ENCODE data around the gene TMEFF1.

The TMEFF1 gene

GRCh38 chr9:100577776-100578448 is 105.0 kb downstream of the TMEFF1 start, which contains the start of gene CAVIN4:
Gene CAVIN4 (plus strand): TSS chr9:100578079. CDS start chr9:100578144, 65 bp downstream.
- no peak for DNase-seq

- DNase-seq: no peak
Measured at GRCh38 chr9:100578610-100579009, 105.7 kb downstream of the TMEFF1 start.

- DNase-seq: no peak
Measured at GRCh38 chr9:100579665-100580064, 106.7 kb downstream of the TMEFF1 start.

- no peak for DNase-seq
Measured at GRCh38 chr9:100580257-100580656, 107.3 kb downstream of the TMEFF1 start.

DNA sequence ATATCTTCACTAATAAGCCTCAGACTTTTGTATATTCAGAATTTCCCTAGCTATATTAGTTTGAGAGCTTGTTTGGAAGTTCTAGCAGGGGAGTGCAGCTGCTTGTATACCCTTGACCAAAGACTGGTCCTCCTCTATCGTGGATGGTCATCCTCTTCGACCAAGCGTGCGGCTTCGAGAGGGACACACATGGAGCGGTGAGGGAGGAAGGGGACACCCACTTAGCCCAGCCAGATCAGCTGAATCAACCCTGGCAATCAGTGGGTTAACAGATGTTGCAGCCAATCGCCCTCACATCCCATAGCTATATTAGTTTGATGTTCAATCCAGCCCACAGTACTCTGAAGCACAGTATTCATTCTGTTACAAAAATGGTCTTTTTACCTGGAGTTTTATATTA is 108.1 kb downstream of the TMEFF1 start:
- no peak for DNase-seq

- DNase-seq: no peak
Measured at GRCh38 chr9:100581661-100582060, 108.7 kb downstream of the TMEFF1 start.

DNA sequence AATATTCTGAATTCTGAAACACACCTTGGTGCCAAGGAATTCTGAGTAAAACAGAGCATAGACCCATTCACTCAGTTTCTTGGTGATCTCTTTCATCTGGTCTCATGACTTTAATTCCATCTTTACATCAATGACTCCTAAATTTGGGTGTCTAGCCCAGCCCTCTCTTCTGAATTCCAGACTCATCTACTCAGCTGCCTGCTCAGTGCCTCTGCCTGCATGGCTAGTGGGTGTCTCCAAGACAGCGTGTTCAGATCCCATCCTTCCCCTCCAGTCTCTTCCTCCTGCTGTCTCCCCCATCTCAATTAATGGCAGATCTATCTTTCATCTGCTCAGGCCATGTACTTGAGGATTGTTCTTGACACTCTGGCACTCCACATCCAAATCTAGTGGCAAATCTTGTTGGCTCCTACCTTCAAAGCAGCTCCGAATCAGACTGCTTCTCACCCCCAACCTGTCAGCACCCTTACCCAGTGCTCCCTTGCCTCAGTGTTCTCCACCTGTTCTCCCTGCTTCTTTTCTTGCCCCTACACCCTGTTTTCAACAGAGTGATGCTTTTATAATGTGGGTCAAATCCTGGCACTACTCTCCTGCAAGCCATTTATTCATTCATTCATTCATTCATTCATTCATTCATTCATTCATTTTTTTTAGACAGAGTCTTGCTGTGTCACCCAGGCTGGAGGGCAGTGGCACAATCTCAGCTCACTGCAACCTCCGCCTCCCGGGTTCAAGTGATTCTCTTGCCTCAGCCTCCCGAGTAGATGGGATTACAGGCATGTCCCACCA is 110.3 kb downstream of the TMEFF1 start:
- DNase-seq: no peak

DNA sequence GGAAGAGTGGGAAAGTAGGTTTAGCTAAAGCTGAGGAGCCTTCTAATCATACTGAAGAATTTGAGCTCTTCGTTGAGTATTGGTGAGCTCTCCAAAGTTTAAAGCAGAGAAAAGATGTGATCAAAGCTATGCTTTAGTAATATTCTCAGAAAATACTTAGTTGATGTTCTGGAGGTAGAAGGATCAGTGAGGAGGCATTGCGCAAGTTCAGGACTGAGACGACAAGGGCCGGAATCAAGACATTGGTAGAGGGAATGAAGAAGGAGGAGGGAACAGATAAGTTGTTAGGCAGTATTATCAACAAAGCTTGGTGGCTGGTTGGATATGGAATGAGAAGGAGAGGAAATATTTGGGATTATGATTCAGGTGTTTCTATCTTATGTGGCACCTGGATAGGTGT is 112.0 kb downstream of the TMEFF1 start:
- no peak for DNase-seq

GRCh38 chr9:100586093-100586492 is 113.1 kb downstream of the TMEFF1 start:
- DNase-seq: no peak

GRCh38 chr9:100587375-100587774 is 114.4 kb downstream of the TMEFF1 start:
- DNase-seq: no peak

- no peak for DNase-seq
Measured at GRCh38 chr9:100589582-100589981, 116.6 kb downstream of the TMEFF1 start.

DNA sequence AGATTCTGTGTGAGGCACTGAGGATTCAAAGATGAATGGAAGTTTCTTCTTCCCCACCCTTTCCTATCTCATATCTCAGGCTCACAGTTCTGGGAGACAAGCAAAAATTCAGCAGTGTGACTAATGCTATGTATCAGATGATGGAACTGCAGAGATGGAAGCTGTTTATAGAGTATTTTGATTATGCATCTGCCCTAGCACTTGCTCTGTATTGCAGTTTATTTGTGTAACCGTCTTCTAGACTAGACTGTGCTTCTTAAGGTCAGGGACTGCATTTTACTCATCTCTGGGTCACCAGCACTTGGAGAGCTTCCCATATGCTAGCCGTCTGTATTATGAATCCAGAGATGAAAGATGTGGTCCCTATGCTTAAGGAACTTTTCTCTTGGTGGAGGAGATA is 117.5 kb downstream of the TMEFF1 start:
- no peak for DNase-seq

DNA sequence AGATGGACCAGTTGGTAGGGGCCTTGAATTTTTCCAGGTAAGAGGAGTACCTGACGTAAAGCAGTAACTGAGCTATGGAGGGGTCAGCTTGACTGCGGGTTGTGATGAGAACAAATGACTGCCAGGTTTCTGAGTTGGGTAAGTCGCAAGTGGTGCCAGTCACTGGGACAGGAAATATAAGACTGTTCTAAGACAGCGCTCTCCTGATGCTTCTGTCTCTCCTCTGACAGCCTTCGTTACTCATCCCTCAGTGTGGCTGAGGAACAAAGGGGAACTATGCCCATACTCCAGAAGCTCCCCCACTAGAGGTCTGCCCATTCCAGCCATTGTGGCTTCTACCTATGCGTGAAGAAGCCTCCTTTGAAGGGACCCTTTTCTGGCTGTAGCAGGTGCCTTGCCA is 118.2 kb downstream of the TMEFF1 start:
- DNase-seq: no peak

DNA sequence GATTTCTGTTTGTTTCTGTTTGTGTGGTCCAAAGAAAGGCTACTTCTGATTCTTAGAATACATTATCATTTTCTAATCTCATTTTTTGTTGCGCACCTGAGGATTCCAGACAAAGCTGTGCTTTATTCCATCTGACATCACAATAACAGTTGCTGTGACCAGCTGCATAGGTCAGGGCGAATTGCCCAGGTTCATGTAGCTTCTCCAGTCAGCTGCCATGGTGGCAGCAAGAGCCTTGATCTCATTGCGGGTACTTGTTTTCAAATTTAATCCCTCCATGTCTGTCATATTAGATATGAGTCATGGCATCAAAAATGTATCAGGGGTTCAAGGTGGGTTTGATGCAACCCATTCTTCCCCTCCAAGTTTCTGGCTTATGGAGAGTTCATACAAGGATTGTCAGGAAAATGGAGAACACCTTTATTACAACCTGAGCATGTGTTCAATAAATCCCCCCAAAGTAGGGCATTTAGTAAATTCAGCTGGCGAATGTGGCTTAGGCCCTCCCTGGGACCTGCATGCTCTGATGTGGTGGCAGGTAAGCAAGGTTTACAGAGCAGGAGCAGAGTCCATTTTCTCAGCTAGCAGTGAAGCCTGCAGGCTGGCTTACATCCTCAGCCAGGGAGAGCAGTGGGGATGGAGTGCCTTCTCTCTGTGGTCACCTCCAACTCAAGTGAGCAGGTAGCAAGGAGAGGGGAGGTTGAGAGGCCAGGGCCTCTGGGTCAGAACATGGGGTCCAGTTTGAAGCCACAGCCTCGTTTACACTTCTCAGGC is 118.9 kb downstream of the TMEFF1 start:
- no peak for DNase-seq

- peak; percentile 65 to 75 (median 67) for DNase-seq
Measured at GRCh38 chr9:100595391-100596199, 122.6 kb downstream of the TMEFF1 start.

GRCh38 chr9:100597236-100597635 is 124.3 kb downstream of the TMEFF1 start:
- DNase-seq: no peak

DNA sequence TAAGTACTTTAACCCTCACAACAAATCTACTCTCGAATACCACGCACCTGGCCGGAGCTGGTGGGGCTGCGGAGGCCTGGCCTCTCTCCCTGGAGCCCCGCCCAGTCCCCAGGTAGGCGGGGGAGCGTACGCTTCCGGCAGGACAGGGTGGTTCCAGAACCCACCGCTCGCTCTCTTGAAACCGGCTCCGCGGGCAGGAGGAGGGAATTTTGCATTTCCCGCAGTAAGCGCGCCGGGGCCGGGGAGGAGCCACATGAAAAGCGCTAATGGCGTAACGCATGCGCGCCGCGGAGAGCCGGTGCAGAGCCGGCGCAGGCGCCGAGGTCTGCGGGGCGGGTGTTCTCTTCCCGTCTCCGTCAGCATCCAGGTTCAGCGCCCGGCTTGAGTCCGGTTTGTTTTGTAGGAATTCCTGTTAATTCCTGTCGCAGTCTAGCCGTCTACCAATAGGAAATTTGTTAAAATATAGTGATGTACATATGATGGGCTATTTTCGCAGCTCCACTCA is 125.7 kb downstream of the TMEFF1 start:
- peak; percentile 86 to 94 (median 91) for DNase-seq

DNA sequence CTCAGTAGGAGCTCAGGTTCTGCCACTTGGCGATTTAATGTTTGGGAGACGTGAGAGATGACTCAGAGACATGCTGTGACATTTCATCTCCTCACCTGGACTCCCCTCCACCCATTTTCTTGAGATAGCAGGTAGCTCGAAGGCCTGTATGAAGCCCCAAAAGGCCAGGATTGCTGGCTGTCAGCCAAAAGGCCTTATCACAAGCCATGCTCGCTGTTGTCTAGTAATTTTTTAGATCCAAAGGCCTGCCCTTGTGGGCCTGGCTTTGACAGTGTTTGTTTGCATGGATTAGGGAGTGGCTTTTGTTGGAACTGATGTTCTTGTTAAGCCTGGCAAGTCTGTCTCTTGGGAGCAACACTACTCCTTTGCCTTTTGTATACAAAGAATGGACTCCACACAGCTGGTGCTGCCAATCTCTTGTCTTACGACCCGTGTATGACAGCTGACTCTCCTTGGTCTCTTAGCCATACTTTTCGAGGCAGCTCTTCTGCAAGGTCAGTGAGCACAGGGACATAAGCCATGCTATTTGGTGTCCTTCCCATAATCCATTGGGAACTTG is 127.7 kb downstream of the TMEFF1 start:
- DNase-seq: no peak

DNA sequence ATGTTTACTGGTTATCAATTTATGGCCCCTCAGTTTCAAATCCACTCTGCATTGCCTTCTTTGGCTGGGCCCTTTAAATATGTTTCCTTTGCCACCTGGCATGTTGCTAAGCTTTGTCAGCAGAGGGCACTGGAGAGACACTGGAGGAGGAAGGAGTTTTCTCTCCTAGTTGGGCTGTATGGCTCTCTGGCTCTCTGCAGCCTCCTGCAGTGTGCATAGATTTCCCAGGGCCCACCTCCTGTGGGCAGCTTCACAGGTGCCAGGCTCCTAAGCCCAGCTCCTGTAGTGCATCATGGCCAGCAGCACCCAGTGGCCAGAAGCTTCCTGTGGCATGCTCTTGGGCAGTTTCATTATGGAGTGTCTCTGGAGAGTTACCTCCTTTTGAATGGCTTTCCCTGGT is 128.3 kb downstream of the TMEFF1 start:
- DNase-seq: peak; percentile 57 to 81 (median 68)

GRCh38 chr9:100602342-100602801 is 129.4 kb downstream of the TMEFF1 start:
- DNase-seq: peak; percentile 19 to 47 (median 32)

DNA sequence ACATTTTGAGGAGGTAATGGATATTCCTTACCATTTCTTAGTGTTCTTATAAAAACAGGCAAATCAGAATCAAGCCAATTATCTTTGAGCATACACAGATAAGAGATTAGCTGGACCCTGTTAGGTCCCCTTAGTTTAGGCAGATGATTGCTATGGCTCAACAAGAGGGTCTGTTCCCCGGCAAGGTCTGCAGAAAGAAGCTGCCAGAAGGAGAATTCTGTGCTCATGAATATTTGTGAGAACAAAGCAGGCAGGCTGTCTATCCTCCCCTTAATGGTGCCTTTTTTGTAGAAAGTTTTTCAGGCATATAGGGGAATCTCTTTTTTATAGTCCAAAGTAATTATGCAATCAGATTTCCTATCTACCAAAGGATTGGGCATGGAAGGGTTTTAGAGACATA is 132.5 kb downstream of the TMEFF1 start:
- no peak for DNase-seq

- DNase-seq: no peak
Measured at GRCh38 chr9:100619194-100619593, 146.2 kb downstream of the TMEFF1 start.

Data from suppressor macrophage (primary cell).